D721Med (cell line): ENCODE data around the gene GPR180.
A peak's percentile ranks its signal among the peaks of the same experiment; 100 is the strongest.

ENCODE experiments used
- DNase-seq: peaks from one replicate; pipeline ENCODE4 v3.0.0; 2011; ENCODE audit warnings: low spot score; ENCODE audit not compliant: insufficient read length
- FAIRE-seq: peaks from 2 replicates; lab custom pipeline; 2011; peaks lifted over from hg19 to GRCh38; lab: Jason Lieb, UNC
- TF ChIP-seq, protein P1 (sequence below): IDR thresholded peaks from 2 replicates; pipeline ENCODE4 v1.5.1; 2012; ENCODE audit warnings: mild to moderate bottlenecking, control low read depth; ENCODE audit not compliant: insufficient read depth; ENCODE audit errors: missing control alignments

GPR180 gene

GRCh38 chr13:94579063-94579462 is 22.6 kb upstream of the GPR180 start:
- FAIRE-seq (no peak), DNase-seq (no peak)
- TF ChIP-seq, protein P1, sequence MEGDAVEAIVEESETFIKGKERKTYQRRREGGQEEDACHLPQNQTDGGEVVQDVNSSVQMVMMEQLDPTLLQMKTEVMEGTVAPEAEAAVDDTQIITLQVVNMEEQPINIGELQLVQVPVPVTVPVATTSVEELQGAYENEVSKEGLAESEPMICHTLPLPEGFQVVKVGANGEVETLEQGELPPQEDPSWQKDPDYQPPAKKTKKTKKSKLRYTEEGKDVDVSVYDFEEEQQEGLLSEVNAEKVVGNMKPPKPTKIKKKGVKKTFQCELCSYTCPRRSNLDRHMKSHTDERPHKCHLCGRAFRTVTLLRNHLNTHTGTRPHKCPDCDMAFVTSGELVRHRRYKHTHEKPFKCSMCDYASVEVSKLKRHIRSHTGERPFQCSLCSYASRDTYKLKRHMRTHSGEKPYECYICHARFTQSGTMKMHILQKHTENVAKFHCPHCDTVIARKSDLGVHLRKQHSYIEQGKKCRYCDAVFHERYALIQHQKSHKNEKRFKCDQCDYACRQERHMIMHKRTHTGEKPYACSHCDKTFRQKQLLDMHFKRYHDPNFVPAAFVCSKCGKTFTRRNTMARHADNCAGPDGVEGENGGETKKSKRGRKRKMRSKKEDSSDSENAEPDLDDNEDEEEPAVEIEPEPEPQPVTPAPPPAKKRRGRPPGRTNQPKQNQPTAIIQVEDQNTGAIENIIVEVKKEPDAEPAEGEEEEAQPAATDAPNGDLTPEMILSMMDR: no peak

DNA sequence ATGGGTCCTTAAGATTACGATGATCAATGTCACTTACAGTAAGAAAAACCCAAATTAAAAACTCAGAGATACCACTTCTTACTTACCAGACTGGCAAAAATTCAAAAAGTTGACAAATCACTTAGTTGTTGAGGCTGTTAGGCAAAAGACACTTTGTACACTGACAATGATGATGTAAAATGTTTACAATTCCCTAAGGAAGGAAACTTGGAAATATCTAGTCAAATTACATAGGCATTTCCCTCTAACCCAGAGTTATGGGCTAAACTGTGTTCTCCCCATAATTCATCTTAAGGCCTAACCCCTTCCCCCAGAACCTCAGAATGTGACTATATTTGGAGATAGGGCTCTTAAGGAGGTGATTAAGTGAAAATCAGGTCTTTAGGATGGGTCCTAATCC is 17.7 kb upstream of the GPR180 start:
- TF ChIP-seq, protein P1: no peak
- DNase-seq (no peak), FAIRE-seq (peak; percentile 60)

GRCh38 chr13:94585543-94586101 is 16.0 kb upstream of the GPR180 start:
- DNase-seq (no peak), FAIRE-seq (no peak)
- TF ChIP-seq, protein P1: no peak

- TF ChIP-seq, protein P1: no peak
- DNase-seq (no peak), FAIRE-seq (peak; percentile 82)
These were observed 15.3 kb upstream of the GPR180 start for GRCh38 chr13:94586371-94586770.

DNA sequence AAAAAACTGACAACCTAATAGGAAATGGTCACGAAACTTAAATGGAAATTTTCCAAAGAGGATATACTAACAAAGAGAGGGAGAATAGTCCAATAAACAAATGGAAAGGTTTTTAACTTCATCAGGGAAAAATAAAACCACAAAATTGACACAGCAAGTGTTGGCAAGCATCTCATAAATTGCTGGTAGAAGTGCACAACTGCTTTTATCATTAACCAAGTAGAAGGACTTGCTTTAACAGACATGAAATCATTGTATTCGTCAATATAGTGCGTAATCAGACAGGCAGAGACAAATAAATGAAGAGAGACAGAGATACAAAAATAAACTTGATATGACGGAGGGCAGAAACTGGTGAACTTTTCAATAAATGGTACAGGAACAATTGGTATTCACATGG is 13.1 kb upstream of the GPR180 start:
- DNase-seq (no peak), FAIRE-seq (no peak)
- TF ChIP-seq, protein P1: no peak

- no peak for FAIRE-seq
- TF ChIP-seq, protein P1: no peak
- DNase-seq: no peak
These were observed 10.9 kb upstream of the GPR180 start for GRCh38 chr13:94590744-94591143.
